PC-3 (cell line): ENCODE data around the gene TAS1R3. TPM values are rescaled to one million over a fixed set of nuclear protein-coding genes. Genes with fewer than 3 reads are reported as not detected.

Experiments
- ATAC-seq: fragments of 200-7000 bp; cut with Tn5 transposase; 2 replicates; pipeline ENCODE4 v1.9.1; 2020; ENCODE audit warnings: mild to moderate bottlenecking, moderate library complexity
- BruUV-seq: library from RNA; stranded (reverse); fragments of 400-500 nt; replicated peaks from 2 replicates; lab custom pipeline; 2021; lab: Mats Ljungman, UMichigan
- CTCF ChIA-PET: fragments of 300-600 bp; sonication (Branson Sonifier 250); formaldehyde crosslinking; loops from one replicate; lab custom pipeline; 2022; ENCODE audit warnings: antibody characterized with exemption; lab: Charles Lee
- POLR2A ChIA-PET: fragments of 300-600 bp; sonication (Branson Sonifier 250); formaldehyde crosslinking; loops from one replicate; lab custom pipeline; 2022; ENCODE audit warnings: antibody characterized with exemption; ENCODE audit not compliant: unreplicated experiment; lab: Charles Lee
- DNase-seq: peaks from one replicate; pipeline ENCODE4 v3.0.0-alpha.2; 2015
- H2AFZ ChIP-seq: fragments of 300-600 bp; sonication (generic); 2 replicates; pipeline ENCODE4 v1.6.0; 2016; ENCODE audit warnings: antibody characterized with exemption, low read length
- H3F3A ChIP-seq: fragments of 300-600 bp; sonication (generic); one replicate; pipeline ENCODE4 v1.6.0; 2017; ENCODE audit warnings: antibody characterized with exemption, low read length, control low read depth, mild to moderate bottlenecking; ENCODE audit not compliant: unreplicated experiment
- H3K27ac ChIP-seq: fragments of 300-600 bp; sonication (generic); 2 replicates; pipeline ENCODE4 v1.5.1; 2016; ENCODE audit warnings: mild to moderate bottlenecking, low read length
- H3K27me3 ChIP-seq: fragments of 300-600 bp; sonication (generic); 2 replicates; pipeline ENCODE4 v1.6.1; 2016; ENCODE audit warnings: low read length, mixed read lengths
- H3K36me3 ChIP-seq: fragments of 300-600 bp; sonication (generic); 2 replicates; pipeline ENCODE4 v1.6.1; 2016; ENCODE audit warnings: low read depth, mixed run types, low read length, mixed read lengths
- H3K4me1 ChIP-seq: fragments of 300-600 bp; sonication (generic); 2 replicates; pipeline ENCODE4 v1.5.1; 2016; ENCODE audit warnings: low read length; ENCODE audit not compliant: insufficient read depth
- H3K4me2 ChIP-seq: fragments of 300-600 bp; sonication (generic); 2 replicates; pipeline ENCODE4 v1.6.0; 2016; ENCODE audit warnings: low read length
- H3K4me3 ChIP-seq: fragments of 300-600 bp; sonication (generic); 2 replicates; pipeline ENCODE4 v1.5.1; 2016; ENCODE audit warnings: mild to moderate bottlenecking, low read length, mixed read lengths
- H3K79me2 ChIP-seq: fragments of 300-600 bp; sonication (generic); 2 replicates; pipeline ENCODE4 v1.6.1; 2017; ENCODE audit warnings: low read length, mixed read lengths
- H3K9ac ChIP-seq: fragments of 300-600 bp; sonication (generic); 2 replicates; pipeline ENCODE4 v1.6.0; 2016; ENCODE audit warnings: mild to moderate bottlenecking, low read length
- H3K9me2 ChIP-seq: fragments of 300-600 bp; sonication (generic); replicated peaks from 2 replicates; pipeline ENCODE4 v1.6.1; 2016; ENCODE audit warnings: mixed run types, low read length, mixed read lengths
- H3K9me3 ChIP-seq: fragments of 300-600 bp; sonication (generic); 2 replicates; pipeline ENCODE4 v1.6.1; 2016; ENCODE audit warnings: low read length, mixed read lengths
- H4K20me1 ChIP-seq: fragments of 300-600 bp; sonication (generic); 2 replicates; pipeline ENCODE4 v1.6.1; 2016; ENCODE audit warnings: low read length, mixed read lengths
- EZH2 ChIP-seq: fragments of 300-600 bp; sonication (generic); IDR thresholded peaks from one replicate; pipeline ENCODE4 v1.6.1; 2017; ENCODE audit warnings: antibody characterized with exemption, mild to moderate bottlenecking, low read length; ENCODE audit not compliant: unreplicated experiment
- EZH2phosphoT487 ChIP-seq: fragments of 300-600 bp; sonication (generic); IDR thresholded peaks from 2 replicates; pipeline ENCODE4 v1.6.1; 2018; ENCODE audit warnings: mild to moderate bottlenecking, antibody characterized with exemption, low read length, borderline replicate concordance
- intact Hi-C: fragments of 100-400 bp; cut with micrococcal nuclease; formaldehyde crosslinking; loops from 2 replicates; pipeline ENCODE4 v1.9.0; 2023
- total RNA-seq: library from RNA; depleted of rRNA; stranded (reverse); fragments of >200 nt; gene quantifications from 2 replicates; pipeline ENCODE4 v1.2.3, GENCODE V29; 2014
- TF ChIP-seq, protein P1 (sequence below): fragments of 300-600 bp; sonication (generic); conservative IDR thresholded peaks from 2 replicates; pipeline ENCODE4 v1.5.1; 2017; ENCODE audit warnings: antibody characterized with exemption, low read depth, mild to moderate bottlenecking, low read length

Gene TAS1R3
- total RNA-seq, 1 experiment from 2014 or later = 1.9 TPM

DNA sequence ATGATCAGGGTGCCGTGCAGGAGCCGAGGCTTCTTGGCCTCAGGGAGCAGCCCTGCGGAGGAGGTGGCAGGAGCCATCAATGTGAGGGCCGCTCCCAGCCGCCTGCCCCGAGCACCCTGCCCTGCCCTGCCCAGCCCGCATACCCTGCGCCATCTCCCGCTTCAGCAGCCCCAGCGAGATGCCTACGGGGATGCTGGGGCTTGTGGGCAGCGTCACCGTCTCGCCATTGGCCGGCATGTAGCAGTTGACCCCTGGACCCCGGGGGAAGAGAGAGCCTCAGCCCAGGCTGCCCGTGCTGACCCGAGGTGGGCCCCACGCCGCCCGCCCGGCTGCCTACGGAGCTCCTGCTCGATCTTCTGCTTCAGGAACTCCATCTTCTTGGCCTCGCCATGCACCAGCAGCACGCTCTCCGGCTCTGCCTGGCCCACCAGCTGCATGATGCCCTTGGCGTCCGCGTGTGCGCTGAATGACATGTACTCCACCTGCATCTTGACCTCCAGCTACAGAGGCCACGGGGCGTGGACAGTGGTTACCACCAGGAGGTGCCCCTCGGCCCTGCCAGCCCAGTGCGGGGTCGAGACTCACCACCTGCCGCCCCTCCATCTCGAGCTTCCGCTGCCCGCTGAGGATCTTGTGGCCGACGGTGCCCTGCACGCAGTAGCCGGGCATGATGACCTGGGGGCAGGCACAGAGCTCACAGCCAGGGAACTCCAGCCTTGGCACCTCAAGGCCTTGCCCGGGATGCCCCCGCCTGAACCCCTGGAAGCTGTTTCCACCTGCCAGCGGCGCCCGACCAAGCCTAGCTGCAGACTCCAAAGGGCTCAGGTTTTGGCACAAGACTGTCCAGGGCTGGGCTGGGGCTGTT, 18.4 kb upstream of the TAS1R3 start:
- H3K9ac ChIP-seq = no peak overlapping the region
- H3K9me3 ChIP-seq = no peaks in the 10 kb centered on the region
- peaks cover 17% of the 10 kb centered on the region for H3K4me1 ChIP-seq
- H4K20me1 ChIP-seq = peaks cover 7% of the 10 kb centered on the region; the same call in 1 of the 2 replicates
- TF ChIP-seq EZH2 (no peak), EZH2phosphoT487 (no peak)
- TF ChIP-seq, protein P1, sequence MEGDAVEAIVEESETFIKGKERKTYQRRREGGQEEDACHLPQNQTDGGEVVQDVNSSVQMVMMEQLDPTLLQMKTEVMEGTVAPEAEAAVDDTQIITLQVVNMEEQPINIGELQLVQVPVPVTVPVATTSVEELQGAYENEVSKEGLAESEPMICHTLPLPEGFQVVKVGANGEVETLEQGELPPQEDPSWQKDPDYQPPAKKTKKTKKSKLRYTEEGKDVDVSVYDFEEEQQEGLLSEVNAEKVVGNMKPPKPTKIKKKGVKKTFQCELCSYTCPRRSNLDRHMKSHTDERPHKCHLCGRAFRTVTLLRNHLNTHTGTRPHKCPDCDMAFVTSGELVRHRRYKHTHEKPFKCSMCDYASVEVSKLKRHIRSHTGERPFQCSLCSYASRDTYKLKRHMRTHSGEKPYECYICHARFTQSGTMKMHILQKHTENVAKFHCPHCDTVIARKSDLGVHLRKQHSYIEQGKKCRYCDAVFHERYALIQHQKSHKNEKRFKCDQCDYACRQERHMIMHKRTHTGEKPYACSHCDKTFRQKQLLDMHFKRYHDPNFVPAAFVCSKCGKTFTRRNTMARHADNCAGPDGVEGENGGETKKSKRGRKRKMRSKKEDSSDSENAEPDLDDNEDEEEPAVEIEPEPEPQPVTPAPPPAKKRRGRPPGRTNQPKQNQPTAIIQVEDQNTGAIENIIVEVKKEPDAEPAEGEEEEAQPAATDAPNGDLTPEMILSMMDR = no peak
- ChIA-PET POLR2A (no interaction called here), CTCF (no interaction called here)
- peaks cover 60% of the 10 kb centered on the region for H3K79me2 ChIP-seq
- intact Hi-C loops = no loop called here
- H3K9me2 ChIP-seq = no peaks in the 10 kb centered on the region
- no peak overlapping the region for H3K27ac ChIP-seq
- ATAC-seq (no peak), DNase-seq (no peak)
- no TSS peak for BruUV-seq
- no peak overlapping the region for H3K4me3 ChIP-seq
- H3K27me3 ChIP-seq = no peaks in the 10 kb centered on the region
- H3K36me3 ChIP-seq = peaks cover 37% of the 10 kb centered on the region
- H2AFZ ChIP-seq = no peak overlapping the region
- H3K4me2 ChIP-seq = no peak overlapping the region
- H3F3A ChIP-seq = no peaks in the 10 kb centered on the region

DNA sequence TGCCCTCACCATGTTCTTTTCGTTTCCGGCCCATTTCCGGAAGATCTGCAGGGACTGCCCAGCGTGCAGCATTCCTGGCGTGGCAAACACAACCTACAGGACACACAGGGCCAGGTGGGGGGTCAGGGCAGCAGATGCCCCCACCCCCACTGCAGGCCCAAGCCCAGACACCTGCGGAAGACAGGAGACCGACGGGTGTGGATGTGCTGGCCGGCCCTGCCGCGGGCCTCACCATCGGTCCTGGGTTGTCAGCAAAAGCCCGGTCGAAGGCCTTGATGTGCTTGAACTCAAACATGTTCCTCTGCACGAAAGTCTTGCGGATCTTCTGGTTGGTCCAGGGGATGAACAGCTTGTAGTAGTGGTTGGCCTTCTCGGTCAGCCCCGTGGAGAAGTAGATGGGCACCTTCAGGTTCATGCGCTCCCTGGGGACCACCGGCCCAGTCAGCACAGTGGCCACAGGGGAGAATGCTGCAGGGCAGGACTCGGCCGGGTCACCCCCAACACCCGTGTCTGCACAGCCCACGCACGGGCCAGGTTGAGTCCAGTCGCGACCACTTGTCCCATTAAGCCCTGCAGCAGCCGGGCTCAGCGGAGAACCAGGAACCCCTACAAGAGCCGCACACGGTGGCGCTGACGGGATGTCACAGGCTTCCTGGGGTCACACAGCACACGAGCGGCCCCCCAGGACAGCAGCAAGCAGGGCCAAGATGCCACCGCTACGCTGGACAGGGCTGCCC, 17.4 kb upstream of the TAS1R3 start:
- peaks cover 7% of the 10 kb centered on the region; the same call in 1 of the 2 replicates for H4K20me1 ChIP-seq
- TF ChIP-seq, protein P1 = no peak
- no peak for TF ChIP-seq EZH2
- no peak for TF ChIP-seq EZH2phosphoT487
- H3K4me2 ChIP-seq = no peak overlapping the region
- no peak overlapping the region for H3K9ac ChIP-seq
- no peaks in the 10 kb centered on the region for H3K9me3 ChIP-seq
- ChIA-PET CTCF (no interaction called here), POLR2A (no interaction called here)
- no peak overlapping the region for H3K4me3 ChIP-seq
- H3K27me3 ChIP-seq = no peaks in the 10 kb centered on the region
- H3K79me2 ChIP-seq = peaks cover 60% of the 10 kb centered on the region
- intact Hi-C loops = no loop called here
- H3F3A ChIP-seq = peaks cover 3% of the 10 kb centered on the region
- no peak overlapping the region for H2AFZ ChIP-seq
- peaks cover 25% of the 10 kb centered on the region for H3K4me1 ChIP-seq
- BruUV-seq = no TSS peak
- no peak overlapping the region for H3K27ac ChIP-seq
- H3K36me3 ChIP-seq = peaks cover 38% of the 10 kb centered on the region
- DNase-seq (no peak), ATAC-seq (no peak)
- no peaks in the 10 kb centered on the region for H3K9me2 ChIP-seq
